ENCODE results near the gene TRIM63.

Gene TRIM63

GRCh38 chr1:26041401-26041800, 26.0 kb downstream of the TRIM63 start:
- Histone ChIP-seq H4K8ac (ENCODE audit: low read depth, low read length) (no peak overlapping the region), H3K23ac (ENCODE audit: low read length) (no peak overlapping the region), H3K27me3 (ENCODE audit: insufficient read depth, low read length, poor library complexity) (peaks cover 12% of the 10 kb centered on the region), H2BK15ac (replicated peaks; ENCODE audit: low read depth) (no peak overlapping the region), H3K79me2 (ENCODE audit: control insufficient read depth, insufficient read depth, low read length) (no peaks in the 10 kb centered on the region), H3K36me3 (ENCODE audit: control insufficient read depth, insufficient read depth, low read length) (no peaks in the 10 kb centered on the region), H3K27ac (ENCODE audit: low read depth, low read length) (no peak overlapping the region), H3K9ac (ENCODE audit: low read length) (no peak overlapping the region), H3K56ac (ENCODE audit: low read length) (no peak overlapping the region), H3K4me1 (ENCODE audit: control insufficient read depth, low read depth, low read length) (no peaks in the 10 kb centered on the region), H3K4ac (ENCODE audit: low read depth, low read length) (no peak overlapping the region), H2BK120ac (ENCODE audit: low read depth, low read length) (no peak overlapping the region), H4K5ac (ENCODE audit: low read length) (no peak overlapping the region), H3K4me2 (ENCODE audit: low read length) (no peak overlapping the region), H3K79me1 (ENCODE audit: low read length) (no peaks in the 10 kb centered on the region), H3K4me3 (ENCODE audit: low read length) (no peak overlapping the region), H2AK5ac (ENCODE audit: low read length) (no peak overlapping the region), H3K18ac (ENCODE audit: low read length) (no peak overlapping the region), H2BK5ac (ENCODE audit: low read length) (no peak overlapping the region)
- WGBS (ENCODE audit: extremely low coverage, insufficient coverage, low lambda C conversion rate): no CpG with 5 or more reads among the region's 7 CpGs
- DNase-seq: no peak

- Histone ChIP-seq H2BK120ac (ENCODE audit: low read depth, low read length) (no peak overlapping the region), H3K36me3 (ENCODE audit: control insufficient read depth, insufficient read depth, low read length) (no peaks in the 10 kb centered on the region), H3K79me2 (ENCODE audit: control insufficient read depth, insufficient read depth, low read length) (no peaks in the 10 kb centered on the region), H3K4me2 (ENCODE audit: low read length) (no peak overlapping the region), H3K4ac (ENCODE audit: low read depth, low read length) (no peak overlapping the region), H3K4me3 (ENCODE audit: low read length) (no peak overlapping the region), H2BK15ac (replicated peaks; ENCODE audit: low read depth) (no peak overlapping the region), H4K5ac (ENCODE audit: low read length) (no peak overlapping the region), H3K18ac (ENCODE audit: low read length) (no peak overlapping the region), H3K56ac (ENCODE audit: low read length) (no peak overlapping the region), H3K27ac (ENCODE audit: low read depth, low read length) (no peak overlapping the region), H3K9ac (ENCODE audit: low read length) (no peak overlapping the region), H4K8ac (ENCODE audit: low read depth, low read length) (no peak overlapping the region), H3K79me1 (ENCODE audit: low read length) (no peaks in the 10 kb centered on the region), H3K23ac (ENCODE audit: low read length) (no peak overlapping the region), H2BK5ac (ENCODE audit: low read length) (no peak overlapping the region), H3K4me1 (ENCODE audit: control insufficient read depth, low read depth, low read length) (no peaks in the 10 kb centered on the region), H3K27me3 (ENCODE audit: insufficient read depth, low read length, poor library complexity) (no peaks in the 10 kb centered on the region), H2AK5ac (ENCODE audit: low read length) (no peak overlapping the region)
- no CpG with 5 or more reads among the region's 6 CpGs for WGBS (ENCODE audit: extremely low coverage, insufficient coverage, low lambda C conversion rate)
- no peak for DNase-seq
Measured at GRCh38 chr1:26038904-26039303, 28.5 kb downstream of the TRIM63 start.

- peak overlapping the region; percentile 11 for H3K56ac ChIP-seq (ENCODE audit: low read length)
- no peaks in the 10 kb centered on the region for H3K27me3 ChIP-seq (ENCODE audit: insufficient read depth, low read length, poor library complexity)
- H2BK120ac ChIP-seq (ENCODE audit: low read depth, low read length): no peak overlapping the region
- no peak for DNase-seq
- no peak overlapping the region for H3K18ac ChIP-seq (ENCODE audit: low read length)
- no peak overlapping the region for H2BK15ac ChIP-seq (replicated peaks; ENCODE audit: low read depth)
- no peak overlapping the region for H3K27ac ChIP-seq (ENCODE audit: low read depth, low read length)
- H3K36me3 ChIP-seq (ENCODE audit: control insufficient read depth, insufficient read depth, low read length): no peaks in the 10 kb centered on the region
- no peak overlapping the region for H3K23ac ChIP-seq (ENCODE audit: low read length)
- H3K4me3 ChIP-seq (ENCODE audit: low read length): no peak overlapping the region
- H3K4ac ChIP-seq (ENCODE audit: low read depth, low read length): no peak overlapping the region
- H3K4me2 ChIP-seq (ENCODE audit: low read length): no peak overlapping the region
- no peak overlapping the region for H4K8ac ChIP-seq (ENCODE audit: low read depth, low read length)
- no CpG with 5 or more reads among the region's 6 CpGs for WGBS (ENCODE audit: extremely low coverage, insufficient coverage, low lambda C conversion rate)
- H3K79me2 ChIP-seq (ENCODE audit: control insufficient read depth, insufficient read depth, low read length): no peaks in the 10 kb centered on the region
- H3K4me1 ChIP-seq (ENCODE audit: control insufficient read depth, low read depth, low read length): no peaks in the 10 kb centered on the region
- H4K5ac ChIP-seq (ENCODE audit: low read length): no peak overlapping the region
- no peak overlapping the region for H3K9ac ChIP-seq (ENCODE audit: low read length)
- H3K79me1 ChIP-seq (ENCODE audit: low read length): no peaks in the 10 kb centered on the region
- H2AK5ac ChIP-seq (ENCODE audit: low read length): no peak overlapping the region
- H2BK5ac ChIP-seq (ENCODE audit: low read length): no peak overlapping the region
Measured at GRCh38 chr1:26038477-26038876, 29.0 kb downstream of the TRIM63 start.

- no peak overlapping the region for H2BK15ac ChIP-seq (replicated peaks; ENCODE audit: low read depth)
- no peak overlapping the region for H4K5ac ChIP-seq (ENCODE audit: low read length)
- H3K4me3 ChIP-seq (ENCODE audit: low read length): no peak overlapping the region
- no peaks in the 10 kb centered on the region for H3K36me3 ChIP-seq (ENCODE audit: control insufficient read depth, insufficient read depth, low read length)
- no peak for DNase-seq
- H3K79me1 ChIP-seq (ENCODE audit: low read length): no peaks in the 10 kb centered on the region
- no peaks in the 10 kb centered on the region for H3K27me3 ChIP-seq (ENCODE audit: insufficient read depth, low read length, poor library complexity)
- H3K4me1 ChIP-seq (ENCODE audit: control insufficient read depth, low read depth, low read length): no peaks in the 10 kb centered on the region
- H3K18ac ChIP-seq (ENCODE audit: low read length): no peak overlapping the region
- no peaks in the 10 kb centered on the region for H3K79me2 ChIP-seq (ENCODE audit: control insufficient read depth, insufficient read depth, low read length)
- H2BK5ac ChIP-seq (ENCODE audit: low read length): no peak overlapping the region
- peak overlapping the region; percentile 11 for H3K56ac ChIP-seq (ENCODE audit: low read length)
- H3K27ac ChIP-seq (ENCODE audit: low read depth, low read length): no peak overlapping the region
- WGBS (ENCODE audit: extremely low coverage, insufficient coverage, low lambda C conversion rate): no CpG with 5 or more reads among the region's 6 CpGs
- H3K4me2 ChIP-seq (ENCODE audit: low read length): no peak overlapping the region
- no peak overlapping the region for H2BK120ac ChIP-seq (ENCODE audit: low read depth, low read length)
- no peak overlapping the region for H4K8ac ChIP-seq (ENCODE audit: low read depth, low read length)
- no peak overlapping the region for H3K4ac ChIP-seq (ENCODE audit: low read depth, low read length)
- H3K9ac ChIP-seq (ENCODE audit: low read length): no peak overlapping the region
- no peak overlapping the region for H3K23ac ChIP-seq (ENCODE audit: low read length)
- H2AK5ac ChIP-seq (ENCODE audit: low read length): no peak overlapping the region
Measured at GRCh38 chr1:26037904-26038303, 29.5 kb downstream of the TRIM63 start.

GRCh38 chr1:26036756-26037281, 30.6 kb downstream of the TRIM63 start:
- Histone ChIP-seq H3K18ac (ENCODE audit: low read length) (no peak overlapping the region), H3K4me2 (ENCODE audit: low read length) (no peak overlapping the region), H3K9ac (ENCODE audit: low read length) (no peak overlapping the region), H3K36me3 (ENCODE audit: control insufficient read depth, insufficient read depth, low read length) (no peaks in the 10 kb centered on the region), H4K8ac (ENCODE audit: low read depth, low read length) (no peak overlapping the region), H3K4ac (ENCODE audit: low read depth, low read length) (no peak overlapping the region), H3K56ac (ENCODE audit: low read length) (no peak overlapping the region), H3K4me3 (ENCODE audit: low read length) (no peak overlapping the region), H3K79me2 (ENCODE audit: control insufficient read depth, insufficient read depth, low read length) (no peaks in the 10 kb centered on the region), H2BK5ac (ENCODE audit: low read length) (no peak overlapping the region), H3K27me3 (ENCODE audit: insufficient read depth, low read length, poor library complexity) (no peaks in the 10 kb centered on the region), H2AK5ac (ENCODE audit: low read length) (no peak overlapping the region), H3K27ac (ENCODE audit: low read depth, low read length) (no peak overlapping the region), H2BK120ac (ENCODE audit: low read depth, low read length) (no peak overlapping the region), H2BK15ac (replicated peaks; ENCODE audit: low read depth) (no peak overlapping the region), H4K5ac (ENCODE audit: low read length) (no peak overlapping the region), H3K23ac (ENCODE audit: low read length) (no peak overlapping the region), H3K4me1 (ENCODE audit: control insufficient read depth, low read depth, low read length) (no peaks in the 10 kb centered on the region), H3K79me1 (ENCODE audit: low read length) (no peaks in the 10 kb centered on the region)
- no CpG with 5 or more reads among the region's 11 CpGs for WGBS (ENCODE audit: extremely low coverage, insufficient coverage, low lambda C conversion rate)
- no peak for DNase-seq

All from mesendoderm (in vitro differentiated cells).